NK-92 (cell line): ENCODE measurements around the gene ZNF202.

Source experiments
- DNase-seq: peaks from one replicate; lab custom pipeline; 2025; ENCODE audit not compliant: unreplicated experiment; lab: John Stamatoyannopoulos, UW

Gene ZNF202

DNA sequence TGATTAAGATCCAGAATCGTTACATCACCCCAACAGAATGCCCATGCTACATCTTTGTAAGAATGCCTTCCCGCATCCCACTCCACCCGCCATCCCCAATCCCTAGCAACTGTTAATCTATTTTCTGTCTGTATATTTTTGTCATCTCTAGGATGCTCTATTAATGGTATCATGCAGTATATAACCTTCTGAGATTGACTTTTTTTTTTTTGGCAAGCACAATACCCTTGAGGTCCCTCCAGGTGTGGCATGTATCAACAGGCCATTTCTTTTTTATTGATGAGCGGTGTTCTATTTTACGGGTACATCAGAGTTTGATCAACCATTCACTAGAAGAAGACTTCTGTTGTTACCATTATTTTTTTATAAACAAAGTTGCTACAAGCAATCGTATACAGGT lies 56.9 kb downstream of the ZNF202 start:
- no peak for DNase-seq

DNA sequence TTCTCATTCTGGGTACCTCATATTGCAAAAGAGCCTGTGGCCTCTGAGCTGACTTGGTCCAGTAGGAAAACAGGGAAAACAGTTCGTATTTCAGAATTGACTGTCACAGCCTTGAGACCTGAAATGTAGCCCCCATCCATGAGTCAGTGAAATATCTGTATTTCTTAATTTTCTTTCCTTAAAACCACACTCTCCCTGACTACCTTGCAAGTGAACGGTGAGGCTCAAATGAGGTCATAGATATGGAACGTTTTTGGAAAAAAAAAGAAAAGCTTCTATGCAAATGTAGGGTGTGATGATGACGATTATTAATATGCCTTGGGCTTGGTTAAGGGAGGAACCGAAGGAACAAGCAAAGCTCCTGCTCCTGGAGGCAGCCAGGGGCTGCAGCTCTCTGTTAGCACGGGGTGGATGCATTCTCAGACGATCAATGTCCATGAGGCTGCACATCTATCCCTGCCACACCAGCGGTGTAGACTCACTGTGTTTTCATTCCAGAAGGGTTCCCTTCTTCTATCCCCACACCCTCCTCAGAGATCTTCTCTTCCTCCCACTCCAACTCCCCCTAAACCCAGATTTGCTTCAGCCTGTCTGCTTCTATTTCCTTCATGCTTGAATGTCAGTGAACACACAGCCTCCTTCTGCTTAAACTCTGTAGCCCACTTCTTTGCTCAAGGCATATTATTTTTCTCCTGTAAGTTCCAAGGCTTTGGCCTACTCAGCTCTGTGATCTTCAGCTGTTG lies 57.9 kb downstream of the ZNF202 start:
- no peak for DNase-seq

DNA sequence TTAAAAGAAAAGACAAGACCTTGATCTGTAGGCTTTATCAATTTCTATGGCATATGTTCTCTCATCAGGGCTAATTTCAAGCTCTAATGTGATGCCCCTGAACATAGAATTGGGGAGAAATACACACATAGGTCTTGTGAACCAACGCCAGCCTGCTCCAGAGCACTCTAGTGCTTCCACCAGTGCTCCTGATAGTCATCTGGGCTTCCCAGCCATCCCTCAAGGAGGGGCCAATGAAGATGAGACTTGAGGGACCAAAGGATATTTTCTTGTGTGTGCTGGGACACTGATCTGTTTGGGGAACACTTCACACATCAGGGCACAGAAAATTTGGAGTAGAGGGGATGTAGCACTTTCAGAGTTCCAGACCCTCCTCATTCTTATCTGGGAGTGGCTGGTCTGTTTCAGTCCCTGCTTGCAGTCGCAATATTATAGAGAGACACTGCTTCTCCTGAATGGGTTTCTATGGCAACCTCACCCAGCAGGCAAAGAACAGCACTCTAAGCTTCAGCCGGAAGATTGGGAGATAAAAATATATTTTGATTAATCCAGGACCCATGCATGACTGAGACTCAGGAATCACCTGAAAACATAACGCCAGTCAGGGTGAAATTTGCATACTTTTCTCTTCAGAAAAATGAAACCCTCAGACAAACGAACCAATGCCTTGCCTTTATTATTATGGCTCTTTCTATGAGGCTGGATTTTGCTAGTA lies 58.6 kb downstream of the ZNF202 start:
- no peak for DNase-seq

DNA sequence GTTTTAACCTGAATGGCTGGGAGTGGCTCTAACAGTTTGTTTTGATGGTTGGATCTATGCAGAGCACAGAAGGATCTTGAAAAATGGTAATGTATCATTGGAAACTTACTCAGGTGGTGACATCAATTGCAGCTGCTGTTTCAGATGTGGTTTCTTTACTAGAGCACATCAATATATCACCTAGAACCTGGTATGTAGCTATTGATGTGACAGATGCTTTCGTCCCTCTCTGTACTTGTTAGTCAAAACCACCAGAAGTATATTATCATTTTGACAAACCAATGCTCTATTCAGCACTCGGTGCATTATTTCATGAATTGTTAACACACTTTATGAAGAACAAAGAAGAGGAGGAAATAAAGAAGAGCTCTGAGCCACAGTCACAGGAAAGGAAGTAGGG lies 60.4 kb downstream of the ZNF202 start:
- DNase-seq = no peak

DNA sequence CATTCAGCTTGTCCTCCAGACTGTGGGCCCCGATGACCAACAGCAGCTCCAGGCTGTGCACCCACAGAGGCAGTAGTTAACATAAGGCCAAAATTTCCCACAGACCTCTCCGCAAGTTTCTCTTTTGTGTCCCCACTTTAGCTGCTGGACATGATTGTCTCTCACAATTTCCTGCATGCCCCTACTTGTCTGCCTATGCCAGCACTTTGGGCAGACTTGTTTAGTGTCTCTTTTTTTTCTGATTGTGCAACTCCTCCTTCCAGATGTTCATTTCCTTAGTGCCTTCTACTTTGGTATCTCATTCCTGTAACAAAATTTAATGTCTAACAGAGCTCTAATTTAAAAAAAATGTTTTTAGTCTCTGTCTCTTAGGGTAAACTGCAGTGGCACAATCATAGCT lies 63.2 kb downstream of the ZNF202 start:
- DNase-seq = no peak

DNA sequence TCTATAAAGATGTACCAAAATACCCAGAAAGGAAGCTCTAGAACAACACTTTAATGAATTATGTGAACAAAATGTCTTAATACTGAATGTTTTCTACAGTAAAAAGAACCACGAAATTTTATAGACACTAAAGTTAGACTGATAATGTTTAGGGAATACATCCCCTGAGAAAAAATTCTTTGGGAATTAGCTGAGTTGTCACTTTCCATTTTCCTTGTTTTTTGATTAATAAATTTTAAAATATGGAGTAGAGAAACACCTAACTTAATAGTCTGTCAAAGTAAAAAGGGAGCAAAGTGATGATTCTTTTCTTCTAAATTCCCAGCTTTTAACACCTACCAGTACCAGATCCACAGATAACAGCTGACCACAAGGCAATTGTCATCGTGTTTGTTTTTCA lies 64.0 kb downstream of the ZNF202 start:
- no peak for DNase-seq

DNA sequence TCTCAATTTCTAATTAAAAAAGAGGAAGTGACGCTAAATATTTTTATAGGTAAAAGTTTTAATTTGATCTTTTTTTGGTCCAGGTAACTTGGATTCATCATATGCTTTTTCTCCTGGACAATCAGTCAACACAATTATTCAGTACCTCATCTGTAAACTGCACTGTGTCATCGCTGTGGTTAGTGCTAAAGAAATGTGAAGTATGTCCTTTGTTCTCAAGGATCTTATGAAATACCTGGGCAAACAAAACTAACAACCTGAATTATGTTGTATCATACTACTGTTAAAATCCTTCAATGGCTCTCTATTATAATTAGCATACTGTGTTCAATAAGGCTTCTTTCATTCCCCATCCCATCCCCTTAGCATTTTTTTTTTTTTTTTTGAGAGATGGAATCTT lies 67.2 kb downstream of the ZNF202 start:
- no peak for DNase-seq
